ENCODE data around the gene NATD1. TPM values are rescaled to one million over a fixed set of nuclear protein-coding genes. Genes with fewer than 3 reads are reported as not detected.
A peak's percentile ranks its signal among the peaks of the same experiment; 100 is the strongest.

Gene NATD1
- total RNA-seq, 4 donors from 2014 or later, result 12.3 to 26.2 (median 18.1) TPM

- intact Hi-C loops (cut with DNase I), result no loop called here
- 88% methylated on average over 6 of the region's 6 CpGs for WGBS
- H3K36me3 ChIP-seq, result peaks cover 0 to 56% (median 29%) of the 10 kb centered on the region in 4 donors
- no peak for DNase-seq (ENCODE audit: extremely low spot score)
- peak overlapping the region in 1 of 4 donors; percentile 1 for H3K27ac ChIP-seq (replicated peaks in 1 of 4)
- no peaks in the 10 kb centered on the region for H3K9me3 ChIP-seq
- no peak overlapping the region for H3K4me3 ChIP-seq
- TF ChIP-seq CTCF (IDR thresholded peaks at IDR 0.05), result no peak
- H3K4me1 ChIP-seq, result peaks cover 17 to 37% (median 26%) of the 10 kb centered on the region in 4 donors
- H3K27me3 ChIP-seq, result no peaks in the 10 kb centered on the region
These were observed 63.1 kb downstream of the NATD1 start for GRCh38 chr17:21190078-21190477.

GRCh38 chr17:21189361-21189760, 63.8 kb downstream of the NATD1 start:
- no peaks in the 10 kb centered on the region for H3K27me3 ChIP-seq
- peaks cover 3 to 63% (median 36%) of the 10 kb centered on the region in 4 donors for H3K36me3 ChIP-seq
- peaks cover 11 to 33% (median 19%) of the 10 kb centered on the region in 4 donors for H3K4me1 ChIP-seq
- TF ChIP-seq CTCF (IDR thresholded peaks at IDR 0.05), result no peak
- H3K4me3 ChIP-seq, result no peak overlapping the region
- intact Hi-C loops (cut with DNase I), result no loop called here
- H3K9me3 ChIP-seq, result no peaks in the 10 kb centered on the region
- 85% methylated on average over 2 of the region's 4 CpGs for WGBS
- no peak overlapping the region for H3K27ac ChIP-seq (replicated peaks in 1 of 4)
- DNase-seq (ENCODE audit: extremely low spot score), result no peak

Small RNA genes within 50 kb of the gene (small RNA-seq; reads per million reads assigned to genes)
- 0 reads per million in 3 donors for gene RN7SL426P

Other genes with a start within 250 kb of the NATD1 start
- 100 to 1,000 TPM in 2 of 4 donors, 10 to 100 TPM in 2; 78.5 to 135 (median 112) TPM for gene USP22, start 210.4 kb downstream of the NATD1 start, total RNA-seq
- gene DHRS7B, start 126.4 kb downstream of the NATD1 start, total RNA-seq, result 10 to 100 TPM; 24.0 to 30.3 (median 28.8) TPM
- gene TMEM11, start 39.2 kb downstream of the NATD1 start, total RNA-seq, result 10 to 100 TPM; 24.1 to 31.0 (median 26.0) TPM
- 10 to 100 TPM; 23.3 to 42.4 (median 30.5) TPM for gene MAP2K3, start 31.3 kb upstream of the NATD1 start, total RNA-seq
- gene KCNJ12, start 122.9 kb upstream of the NATD1 start, total RNA-seq, result 1 to 10 TPM in 3 of 4 donors, under 1 TPM in 1; 0.83 to 2.1 (median 1.5) TPM